Measurements from ENCODE around the gene SLC9C1. TPM values are rescaled to one million over a fixed set of nuclear protein-coding genes. Genes with fewer than 3 reads are reported as not detected.

The SLC9C1 gene
- total RNA-seq, 5 donors from 2014 or later (not counting 1 experiment from before 2014, with no cell fraction given), result not detected

DNA sequence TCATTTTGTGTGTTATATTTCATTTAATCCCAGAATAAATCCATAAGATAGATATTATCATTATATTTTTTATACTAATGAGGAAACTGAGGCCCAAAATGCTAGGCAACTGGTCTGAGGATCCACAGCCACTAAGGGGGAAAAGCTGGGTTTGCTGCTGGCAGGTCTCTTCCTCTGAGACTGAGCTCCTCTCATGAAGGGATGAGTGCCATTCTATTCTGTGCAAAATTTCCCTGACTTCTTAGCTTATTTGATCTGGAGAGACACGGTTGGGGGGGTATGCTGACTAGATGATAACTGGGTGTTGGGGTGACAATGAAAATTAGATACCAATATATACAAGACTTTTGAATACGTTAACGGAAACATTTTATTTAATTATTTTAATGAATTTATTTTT, 162.9 kb downstream of the SLC9C1 start:
- no peaks in the 10 kb centered on the region for H3K9me3 ChIP-seq
- H3K4me3 ChIP-seq (ENCODE audit: control insufficient read depth in 1 of 2, extremely low read depth in 1 of 2, low read length in 1 of 2), result no peak overlapping the region
- peaks cover 6% of the 10 kb centered on the region for H3K36me3 Mint-ChIP-seq
- no peaks in the 10 kb centered on the region for H3K36me3 ChIP-seq (ENCODE audit: control insufficient read depth in 2 of 2, extremely low read depth in 1 of 2, insufficient read depth in 1 of 2, low read length in 1 of 2)
- peak overlapping the region; percentile 82 to 86 for H3K27ac Mint-ChIP-seq
- no peaks in the 10 kb centered on the region for H3K27me3 Mint-ChIP-seq
- ATAC-seq (replicated peaks in 1 of 4) (no peak), DNase-seq (no peak)
- H3K9me3 Mint-ChIP-seq, result no peaks in the 10 kb centered on the region
- H3K27ac ChIP-seq (ENCODE audit: low read length), result peak overlapping the region; percentile 83
- H3K4me1 Mint-ChIP-seq, result peaks cover 93 to 95% (median 94%) of the 10 kb centered on the region in 3 donors
- H3K4me1 ChIP-seq (ENCODE audit: control insufficient read depth in 1 of 2, extremely low read depth in 1 of 2, insufficient read depth in 2 of 2, low read length in 2 of 2), result peaks cover 53 to 86% of the 10 kb centered on the region in 2 experiments
- peak overlapping the region; percentile 55 to 64 (median 55) for H3K4me3 Mint-ChIP-seq
- no peaks in the 10 kb centered on the region for H3K27me3 ChIP-seq (replicated peaks in 1 of 2; ENCODE audit: control insufficient read depth in 2 of 2, extremely low read depth in 1 of 2, insufficient read depth in 2 of 2, low read length in 1 of 2)
- ChIA-PET POLR2A (interaction anchor here in 1 of 2 donors (0.6 kb wide), 1 partner anchor 163 kb away, joined by 4 read pairs; the partner anchor contains the start of gene SLC9C1), CTCF (interaction anchor here in 1 of 2 donors (1.3 kb wide), 1 partner anchor 19 kb away, joined by 3 read pairs; no protein-coding TSS in a partner anchor)
- WGBS (ENCODE audit: insufficient coverage), result no CpG with 5 or more reads among the region's 3 CpGs

DNA sequence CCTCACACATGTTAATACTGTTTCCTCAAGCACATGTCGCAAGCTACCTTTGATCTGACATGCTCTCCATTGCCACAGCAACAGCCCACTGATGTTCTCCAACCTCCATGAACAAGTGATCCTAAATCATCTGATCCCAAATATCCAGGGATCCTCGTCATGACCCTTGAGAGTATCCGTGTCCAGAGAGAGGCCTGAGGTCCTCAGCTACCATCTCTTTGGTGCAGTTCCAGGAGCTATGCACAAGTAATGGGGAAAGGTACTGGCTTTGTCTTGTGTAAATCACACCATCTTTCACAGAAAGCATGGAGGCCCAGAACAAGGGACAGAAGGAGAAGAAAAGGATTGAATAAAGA, 163.4 kb downstream of the SLC9C1 start:
- WGBS (ENCODE audit: insufficient coverage), result no CpG with 5 or more reads among the region's 3 CpGs
- CTCF ChIA-PET, result interaction anchor here (1.3 to 4.6 kb wide), 2 partner anchors 19 kb away, joined by 3 to 25 read pairs; no protein-coding TSS in a partner anchor
- no peak for ATAC-seq (replicated peaks in 1 of 4)
- no peaks in the 10 kb centered on the region for H3K27me3 Mint-ChIP-seq
- peak overlapping the region in 2 of 3 donors; percentile 42 to 64 for H3K4me3 Mint-ChIP-seq
- peaks cover 93 to 95% (median 95%) of the 10 kb centered on the region in 3 donors for H3K4me1 Mint-ChIP-seq
- Histone ChIP-seq H3K9me3 (no peaks in the 10 kb centered on the region), H3K27ac (ENCODE audit: low read length) (peak overlapping the region; percentile 83), H3K27me3 (replicated peaks in 1 of 2; ENCODE audit: control insufficient read depth in 2 of 2, extremely low read depth in 1 of 2, insufficient read depth in 2 of 2, low read length in 1 of 2) (no peaks in the 10 kb centered on the region), H3K36me3 (ENCODE audit: control insufficient read depth in 2 of 2, extremely low read depth in 1 of 2, insufficient read depth in 1 of 2, low read length in 1 of 2) (peaks cover 0 to 2% of the 10 kb centered on the region in 2 donors), H3K4me3 (ENCODE audit: control insufficient read depth in 1 of 2, extremely low read depth in 1 of 2, low read length in 1 of 2) (no peak overlapping the region), H3K4me1 (ENCODE audit: control insufficient read depth in 1 of 2, extremely low read depth in 1 of 2, insufficient read depth in 2 of 2, low read length in 2 of 2) (peaks cover 55 to 88% of the 10 kb centered on the region in 2 experiments)
- DNase-seq, result no peak
- no peaks in the 10 kb centered on the region for H3K9me3 Mint-ChIP-seq
- POLR2A ChIA-PET, result interaction anchor here in 1 of 2 donors (0.6 kb wide), 1 partner anchor 164 kb away, joined by 4 read pairs; the partner anchor contains the start of gene SLC9C1
- peak overlapping the region; percentile 82 for H3K27ac Mint-ChIP-seq
- H3K36me3 Mint-ChIP-seq, result peaks cover 9% of the 10 kb centered on the region

DNA sequence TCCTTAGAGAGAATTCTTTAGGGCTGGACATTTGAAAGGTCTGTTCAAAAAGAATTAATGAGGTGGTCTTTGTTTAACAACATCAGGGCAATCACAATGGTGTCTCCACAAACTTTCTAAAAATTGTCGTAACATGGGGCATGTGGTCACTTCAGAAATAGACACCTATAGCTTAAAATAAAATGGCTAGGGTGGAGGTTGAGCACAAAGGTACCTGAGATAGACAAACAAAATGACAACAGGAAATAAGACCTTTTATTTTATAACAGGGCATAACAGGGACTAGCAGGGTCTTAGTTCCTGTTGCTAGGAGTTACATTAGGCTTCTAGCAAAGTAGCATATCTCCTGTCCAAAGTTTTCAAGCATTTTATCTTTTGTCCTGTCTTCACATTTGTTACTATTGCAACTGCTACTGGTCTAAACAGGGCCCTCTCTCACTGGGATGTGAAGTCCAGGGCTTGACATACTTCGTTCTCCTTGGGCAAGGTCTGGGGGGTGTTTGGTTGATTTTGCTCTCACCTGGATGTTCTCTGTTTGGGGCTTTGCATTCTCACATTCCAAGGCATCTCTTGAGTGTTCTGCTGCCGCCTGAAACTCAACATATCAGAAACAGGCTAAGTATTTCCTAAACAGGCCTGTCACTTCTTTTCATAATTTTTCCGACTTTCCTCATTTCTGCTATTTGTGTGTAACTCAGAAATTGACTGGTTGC, 163.9 kb downstream of the SLC9C1 start:
- peaks cover 0 to 6% of the 10 kb centered on the region in 2 donors for H3K36me3 ChIP-seq (ENCODE audit: control insufficient read depth in 2 of 2, extremely low read depth in 1 of 2, insufficient read depth in 1 of 2, low read length in 1 of 2)
- Mint-ChIP-seq H3K27me3 (no peaks in the 10 kb centered on the region), H3K36me3 (peaks cover 14% of the 10 kb centered on the region), H3K27ac (peak overlapping the region; percentile 82), H3K4me3 (peak overlapping the region in 2 of 3 donors; percentile 42 to 64), H3K9me3 (no peaks in the 10 kb centered on the region), H3K4me1 (peaks cover 93 to 95% (median 93%) of the 10 kb centered on the region in 3 donors)
- no peaks in the 10 kb centered on the region for H3K9me3 ChIP-seq
- DNase-seq (no peak), ATAC-seq (replicated peaks in 1 of 4) (no peak)
- no peaks in the 10 kb centered on the region for H3K27me3 ChIP-seq (replicated peaks in 1 of 2; ENCODE audit: control insufficient read depth in 2 of 2, extremely low read depth in 1 of 2, insufficient read depth in 2 of 2, low read length in 1 of 2)
- no peak overlapping the region for H3K4me3 ChIP-seq (ENCODE audit: control insufficient read depth in 1 of 2, extremely low read depth in 1 of 2, low read length in 1 of 2)
- whole genome bisulfite sequencing (ENCODE audit: insufficient coverage), result 73% methylated on average over 1 of the region's 4 CpGs
- peaks cover 51 to 83% of the 10 kb centered on the region in 2 experiments for H3K4me1 ChIP-seq (ENCODE audit: control insufficient read depth in 1 of 2, extremely low read depth in 1 of 2, insufficient read depth in 2 of 2, low read length in 2 of 2)
- peak overlapping the region; percentile 83 for H3K27ac ChIP-seq (ENCODE audit: low read length)
- POLR2A ChIA-PET, result no interaction called here
- CTCF ChIA-PET, result interaction anchor here (0.6 to 4.6 kb wide), 7 partner anchors 8 to 884 kb away, joined by 3 to 25 read pairs (median 3); partner anchors contain the start of gene CD200 (in 1 of the 2)

DNA sequence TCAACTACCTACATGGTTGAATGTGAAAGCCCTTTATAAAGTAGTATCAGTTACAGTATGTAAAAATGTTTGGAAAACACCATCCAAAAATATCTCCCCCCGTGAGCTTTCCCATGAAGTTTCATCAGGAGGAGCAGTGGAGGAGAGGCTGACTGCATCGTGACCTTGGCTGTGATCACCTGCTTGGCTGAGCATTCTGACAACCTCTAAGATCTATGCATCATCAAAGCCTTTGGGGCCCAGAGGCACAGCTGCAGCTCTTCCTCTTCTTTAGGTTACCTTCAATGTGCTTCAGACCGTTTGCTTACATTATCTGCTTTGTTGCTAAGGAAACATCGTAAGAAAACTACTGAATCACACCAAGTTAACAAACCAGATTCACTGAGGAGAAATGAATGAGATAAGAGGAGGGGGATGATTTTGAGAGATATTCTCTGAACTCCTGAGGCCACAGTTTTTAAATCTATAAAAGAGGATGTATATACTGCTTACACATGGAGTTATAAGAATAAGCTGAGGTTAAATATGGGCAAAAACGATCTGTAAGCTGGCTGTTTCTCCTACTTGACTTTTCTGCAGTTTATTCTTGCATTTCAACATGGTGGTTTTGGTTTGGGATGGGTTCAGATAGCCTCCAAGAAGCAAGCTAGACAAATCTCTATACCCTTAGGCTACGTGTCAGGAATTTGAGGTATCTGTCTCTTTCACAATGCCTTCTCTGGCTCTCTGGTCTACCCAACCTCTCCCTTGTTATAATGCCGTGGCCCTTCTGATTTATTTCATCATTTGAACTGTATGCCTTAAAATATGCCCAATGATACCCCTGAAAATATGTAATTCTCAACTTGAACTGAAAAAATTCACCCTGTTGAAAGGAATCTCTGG, 164.9 kb downstream of the SLC9C1 start:
- peak overlapping the region; percentile 83 for H3K27ac ChIP-seq (ENCODE audit: low read length)
- no peaks in the 10 kb centered on the region for H3K27me3 ChIP-seq (replicated peaks in 1 of 2; ENCODE audit: control insufficient read depth in 2 of 2, extremely low read depth in 1 of 2, insufficient read depth in 2 of 2, low read length in 1 of 2)
- H3K27me3 Mint-ChIP-seq, result no peaks in the 10 kb centered on the region
- ChIA-PET POLR2A (interaction anchor here (0.5 kb wide), 2 partner anchors 95 to 203 kb away, joined by 3 read pairs; no protein-coding TSS in a partner anchor), CTCF (interaction anchor here (0.6 to 4.6 kb wide), 10 partner anchors 8 to 885 kb away, joined by 3 to 25 read pairs (median 4); partner anchors contain the start of gene CD200 (in 1 of the 2))
- H3K4me1 ChIP-seq (ENCODE audit: control insufficient read depth in 1 of 2, extremely low read depth in 1 of 2, insufficient read depth in 2 of 2, low read length in 2 of 2), result peaks cover 47 to 75% of the 10 kb centered on the region in 2 experiments
- H3K36me3 ChIP-seq (ENCODE audit: control insufficient read depth in 2 of 2, extremely low read depth in 1 of 2, insufficient read depth in 1 of 2, low read length in 1 of 2), result peaks cover 0 to 14% of the 10 kb centered on the region in 2 donors
- WGBS (ENCODE audit: insufficient coverage), result 60% methylated on average over 4 of the region's 7 CpGs
- DNase-seq, result peak in 34 of 35 experiments; percentile 22 to 86 (median 48)
- peak; percentile 76 to 83 (median 80) for ATAC-seq (replicated peaks in 1 of 4)
- no peaks in the 10 kb centered on the region for H3K9me3 Mint-ChIP-seq
- H3K9me3 ChIP-seq, result no peaks in the 10 kb centered on the region
- peaks cover 88 to 89% (median 89%) of the 10 kb centered on the region in 3 donors for H3K4me1 Mint-ChIP-seq
- H3K4me3 Mint-ChIP-seq, result peak overlapping the region in 2 of 3 donors; percentile 2 to 64
- H3K4me3 ChIP-seq (ENCODE audit: control insufficient read depth in 1 of 2, extremely low read depth in 1 of 2, low read length in 1 of 2), result no peak overlapping the region
- H3K27ac Mint-ChIP-seq, result peak overlapping the region; percentile 82
- peaks cover 20% of the 10 kb centered on the region for H3K36me3 Mint-ChIP-seq

DNA sequence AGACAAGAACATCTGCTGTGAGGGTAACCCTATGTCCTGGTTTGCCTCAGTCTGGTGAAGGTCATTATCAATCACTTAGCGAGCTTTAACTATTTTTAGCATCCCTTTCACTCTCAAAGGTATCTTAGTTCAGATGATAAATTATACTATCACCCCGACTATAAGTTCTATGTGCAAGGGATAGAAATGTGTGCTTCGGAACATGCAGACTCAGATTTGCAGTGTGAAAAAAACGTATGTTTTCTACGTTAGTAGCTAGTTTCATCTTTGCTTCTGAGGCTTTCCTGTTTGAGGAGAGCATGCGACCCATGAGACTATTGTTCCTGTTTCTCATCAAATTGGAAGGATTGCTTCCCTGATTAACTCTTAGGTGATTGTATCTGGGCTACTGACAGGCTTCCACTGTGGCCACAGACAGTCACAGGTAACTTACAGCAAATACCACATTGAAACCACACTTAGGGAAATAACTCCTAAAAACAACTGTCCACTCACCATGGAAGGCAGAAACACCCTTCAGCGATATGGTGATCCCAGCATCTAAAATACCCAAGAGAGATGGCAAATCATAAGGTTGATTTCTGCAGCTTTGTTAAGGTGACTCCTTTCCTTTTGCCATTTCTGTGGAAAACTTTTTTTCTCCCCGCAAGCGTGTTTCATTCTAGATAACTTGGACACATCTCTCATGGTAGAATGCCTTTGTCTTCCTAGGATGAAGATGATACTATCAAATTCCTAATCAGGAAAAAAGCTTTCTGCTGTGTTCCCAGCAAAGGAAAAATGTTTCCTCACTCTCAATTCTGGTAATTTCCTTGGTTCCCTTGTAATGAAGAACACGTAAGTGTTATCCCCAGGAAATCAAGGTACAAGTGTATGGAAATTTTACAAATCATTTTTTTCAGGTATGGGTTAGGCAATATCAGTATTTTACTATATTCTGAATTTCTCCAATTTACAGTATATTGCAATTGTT, 166.2 kb downstream of the SLC9C1 start:
- Histone ChIP-seq H3K27ac (ENCODE audit: low read length) (peak overlapping the region; percentile 83), H3K9me3 (no peaks in the 10 kb centered on the region), H3K27me3 (replicated peaks in 1 of 2; ENCODE audit: control insufficient read depth in 2 of 2, extremely low read depth in 1 of 2, insufficient read depth in 2 of 2, low read length in 1 of 2) (no peaks in the 10 kb centered on the region), H3K4me1 (ENCODE audit: control insufficient read depth in 1 of 2, extremely low read depth in 1 of 2, insufficient read depth in 2 of 2, low read length in 2 of 2) (peaks cover 38 to 64% of the 10 kb centered on the region in 2 experiments), H3K36me3 (ENCODE audit: control insufficient read depth in 2 of 2, extremely low read depth in 1 of 2, insufficient read depth in 1 of 2, low read length in 1 of 2) (peaks cover 0 to 26% of the 10 kb centered on the region in 2 donors), H3K4me3 (ENCODE audit: control insufficient read depth in 1 of 2, extremely low read depth in 1 of 2, low read length in 1 of 2) (peak overlapping the region in 1 of 2 donors; percentile 8)
- POLR2A ChIA-PET, result interaction anchor here in 1 of 2 donors (1.5 kb wide), 1 partner anchor 432 kb away, joined by 4 read pairs; no protein-coding TSS in a partner anchor
- 5% methylated on average over 4 of the region's 10 CpGs for WGBS (ENCODE audit: insufficient coverage)
- Mint-ChIP-seq H3K4me1 (peaks cover 78 to 79% (median 78%) of the 10 kb centered on the region in 3 donors), H3K27ac (peak overlapping the region; percentile 82), H3K4me3 (peak overlapping the region; percentile 54 to 75 (median 62)), H3K36me3 (peaks cover 32% of the 10 kb centered on the region), H3K9me3 (no peaks in the 10 kb centered on the region), H3K27me3 (no peaks in the 10 kb centered on the region)
- CTCF ChIA-PET, result interaction anchor here in 1 of 2 donors (0.6 to 4.6 kb wide), 8 partner anchors 9 to 825 kb away, joined by 3 to 25 read pairs (median 4); no protein-coding TSS in a partner anchor
- ATAC-seq (replicated peaks in 1 of 4) (peak in 2 of 4 experiments; percentile 15 to 21), DNase-seq (peak in 1 of 35 experiments; percentile 51)
